Gastrocnemius medialis (tissue), 4 donors: ENCODE data around the gene CADPS. TPM values are rescaled to one million over a fixed set of nuclear protein-coding genes. Genes with fewer than 3 reads are reported as not detected.

Source experiments
- ATAC-seq, 2 donors: fragments of 150-250 bp; one replicate each; pipeline ENCODE4 v1.9.1; 2016
- DNase-seq, 2 donors: peaks; one replicate each; pipeline ENCODE4 v3.0.0-alpha.2; 2019
- H3K27ac ChIP-seq, 4 donors: fragments of 200-600 bp; sonication (generic); 1 replicate in 1 of 4; 2 replicates in 3 of 4; pipeline ENCODE4 v1.5.1; 2016 to 2018; ENCODE audit warnings: mild to moderate bottlenecking in 2 of 4, moderate library complexity in 1 of 4
- H3K27me3 ChIP-seq, 3 donors: fragments of 200-600 bp; sonication (generic) in 2 of 3; 1 replicate in 1 of 3; 2 replicates in 2 of 3; pipeline versions ENCODE4 v1.5.1 to v1.6.0; 2016 to 2019; ENCODE audit warnings: mild to moderate bottlenecking in 1 of 3, moderate library complexity in 1 of 3
- H3K36me3 ChIP-seq, 2 donors: fragments of 200-600 bp; sonication (generic) in 1 of 2; one replicate each; pipeline ENCODE4 v1.5.1; 2017 to 2018
- H3K4me1 ChIP-seq, 2 donors: fragments of 200-600 bp; sonication (generic) in 1 of 2; one replicate each; pipeline ENCODE4 v1.5.1; 2016 to 2017; ENCODE audit warnings: mild to moderate bottlenecking in 2 of 2
- H3K4me3 ChIP-seq, 4 donors: fragments of 200-600 bp; sonication (generic) in 3 of 4; 1 replicate in 1 of 4; 2 replicates in 3 of 4; pipeline ENCODE4 v1.5.1; 2016 to 2019; ENCODE audit warnings: mild to moderate bottlenecking in 2 of 4
- H3K9me3 ChIP-seq, 3 donors: fragments of 200-600 bp; sonication (generic) in 2 of 3; 1 replicate in 1 of 3; 2 replicates in 2 of 3; pipeline ENCODE4 v1.5.1; 2016 to 2019
- CTCF ChIP-seq, 5 experiments: fragments of 450-650 bp in 3 of 5; fragments of 200-600 bp in 2 of 5; sonication (generic) in 2 of 5; IDR thresholded peaks in 4 of 5; conservative IDR thresholded peaks in 1 of 5; 1 replicate in 4 of 5; 2 replicates in 1 of 5; pipeline ENCODE4 v1.5.1; 2016 to 2019; ENCODE audit warnings: antibody characterized with exemption in 5 of 5, mild to moderate bottlenecking in 3 of 5, moderate library complexity in 3 of 5
- POLR2A ChIP-seq, 2 donors: fragments of 450-650 bp; IDR thresholded peaks; one replicate each; pipeline ENCODE4 v1.6.1; 2017; ENCODE audit warnings: antibody characterized with exemption in 2 of 2, mild to moderate bottlenecking in 2 of 2, moderate library complexity in 2 of 2
- in situ Hi-C, 4 donors: fragments of 200-750 bp; cut with MboI; loops; one replicate each; pipeline versions ENCODE4 v1.15.0 to v1.8.0; 2017; ENCODE audit warnings: low sequenced_read_pairs in 4 of 4
- intact Hi-C: fragments of 100-400 bp; cut with DNase I; formaldehyde crosslinking; loops from one replicate; pipeline ENCODE4 v1.15.1; 2023; ENCODE audit warnings: low total_unique reads
- total RNA-seq, 4 donors: library from RNA; depleted of rRNA; stranded (reverse); fragments of >200 nt; gene quantifications; one replicate each; pipeline versions ENCODE4 v1.1.0 to v1.2.3, GENCODE V29; 2016

The CADPS gene
- total RNA-seq, 4 donors from 2014 or later: 2.1 TPM; not detected in 3

DNA sequence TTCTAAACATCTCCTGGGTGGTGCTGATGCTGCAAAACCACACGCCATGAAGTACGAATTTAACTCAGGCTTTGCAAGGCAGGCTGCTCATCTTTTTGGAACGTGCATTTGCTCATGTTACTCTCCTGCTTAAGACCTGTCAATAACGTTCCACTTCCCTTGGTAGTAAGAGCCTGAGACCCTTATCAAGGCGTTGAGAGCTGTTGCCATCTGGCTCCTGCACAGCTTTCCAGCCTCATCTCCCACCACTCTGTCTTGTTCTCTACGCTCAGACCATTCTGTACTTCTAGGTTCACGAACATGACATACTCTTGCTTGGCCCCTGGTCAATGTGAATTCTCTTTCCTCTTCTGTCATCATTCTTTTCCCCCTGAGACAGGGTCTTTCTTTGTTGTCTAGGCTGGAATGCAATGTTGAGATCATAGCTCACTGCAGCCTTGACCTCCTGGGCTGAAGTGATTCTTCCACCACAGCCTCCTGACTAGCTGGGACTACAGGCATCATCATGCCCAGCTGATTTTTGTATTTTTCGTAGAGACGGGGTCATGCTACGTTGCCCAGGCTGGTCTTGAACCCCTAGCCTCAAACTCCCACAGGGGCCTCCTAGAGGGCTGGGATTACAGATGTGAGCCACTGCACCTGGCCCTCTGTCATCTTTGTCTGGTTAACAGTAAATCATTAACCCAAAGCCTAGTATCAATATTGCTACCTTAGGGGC, 202.8 kb downstream of the CADPS start:
- no peaks in the 10 kb centered on the region for H3K9me3 ChIP-seq
- no peaks in the 10 kb centered on the region for H3K27me3 ChIP-seq
- H3K4me1 ChIP-seq: no peaks in the 10 kb centered on the region
- H3K36me3 ChIP-seq: no peaks in the 10 kb centered on the region
- no peak for TF ChIP-seq POLR2A (IDR thresholded peaks at IDR 0.05)
- no peak for TF ChIP-seq CTCF (IDR thresholded peaks at IDR 0.05 in 4 of 5, conservative IDR thresholded peaks at IDR 0.05 in 1 of 5)
- DNase-seq (no peak), ATAC-seq (no peak)
- in situ Hi-C loops: no loop called here
- H3K4me3 ChIP-seq: no peak overlapping the region
- intact Hi-C loops: no loop called here
- H3K27ac ChIP-seq: no peak overlapping the region

DNA sequence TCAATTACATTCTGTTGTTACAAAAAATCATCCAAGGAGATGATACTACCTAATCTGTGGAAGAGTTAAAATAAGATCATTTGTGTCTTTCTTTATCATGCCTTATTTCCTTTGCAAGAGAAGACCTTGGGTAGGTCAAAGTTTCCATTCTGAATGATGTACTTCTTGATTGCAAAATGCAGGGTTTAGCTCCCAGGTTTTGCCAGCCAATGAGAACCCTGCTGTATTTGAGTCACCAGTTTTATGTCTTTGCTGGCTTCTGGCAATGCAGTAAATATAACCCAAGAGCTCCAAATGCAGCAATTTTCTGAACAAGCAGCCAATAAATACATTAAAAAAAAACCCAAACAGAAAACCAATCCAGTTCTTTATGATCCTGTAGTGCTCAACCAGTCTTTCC, 204.9 kb downstream of the CADPS start:
- ATAC-seq (no peak), DNase-seq (no peak)
- H3K27ac ChIP-seq: no peak overlapping the region
- H3K27me3 ChIP-seq: no peaks in the 10 kb centered on the region
- intact Hi-C loops (no loop called here), in situ Hi-C loops (no loop called here)
- H3K9me3 ChIP-seq: no peaks in the 10 kb centered on the region
- no peak for TF ChIP-seq POLR2A (IDR thresholded peaks at IDR 0.05)
- TF ChIP-seq CTCF (IDR thresholded peaks at IDR 0.05 in 4 of 5, conservative IDR thresholded peaks at IDR 0.05 in 1 of 5): no peak
- no peaks in the 10 kb centered on the region for H3K36me3 ChIP-seq
- no peak overlapping the region for H3K4me3 ChIP-seq
- H3K4me1 ChIP-seq: no peaks in the 10 kb centered on the region

DNA sequence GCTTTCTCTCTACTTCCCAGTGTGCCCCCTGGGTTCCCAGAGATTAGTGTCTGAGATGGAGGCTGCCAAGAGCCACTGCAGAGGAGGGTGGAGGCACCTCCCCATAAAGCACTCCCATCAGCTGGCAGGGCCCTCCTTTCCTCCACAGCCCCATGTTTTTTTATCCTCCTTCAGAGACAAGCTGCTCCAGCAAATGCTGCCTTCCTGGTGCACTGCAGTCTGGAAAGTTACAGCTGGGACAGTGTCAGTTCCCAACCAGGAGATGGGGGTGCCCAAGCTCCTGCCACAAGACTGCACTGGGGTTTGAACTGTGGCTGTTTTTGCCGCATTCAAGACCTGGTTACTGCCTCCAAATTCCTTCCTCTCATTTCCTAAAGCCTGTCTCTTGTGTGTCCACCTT, 206.1 kb downstream of the CADPS start:
- Histone ChIP-seq H3K9me3 (no peaks in the 10 kb centered on the region), H3K4me1 (no peaks in the 10 kb centered on the region), H3K27ac (no peak overlapping the region), H3K27me3 (no peaks in the 10 kb centered on the region), H3K36me3 (no peaks in the 10 kb centered on the region), H3K4me3 (no peak overlapping the region)
- ATAC-seq (no peak), DNase-seq (no peak)
- TF ChIP-seq CTCF (IDR thresholded peaks at IDR 0.05 in 4 of 5, conservative IDR thresholded peaks at IDR 0.05 in 1 of 5) (no peak), POLR2A (IDR thresholded peaks at IDR 0.05) (no peak)
- in situ Hi-C loops (no loop called here), intact Hi-C loops (no loop called here)

DNA sequence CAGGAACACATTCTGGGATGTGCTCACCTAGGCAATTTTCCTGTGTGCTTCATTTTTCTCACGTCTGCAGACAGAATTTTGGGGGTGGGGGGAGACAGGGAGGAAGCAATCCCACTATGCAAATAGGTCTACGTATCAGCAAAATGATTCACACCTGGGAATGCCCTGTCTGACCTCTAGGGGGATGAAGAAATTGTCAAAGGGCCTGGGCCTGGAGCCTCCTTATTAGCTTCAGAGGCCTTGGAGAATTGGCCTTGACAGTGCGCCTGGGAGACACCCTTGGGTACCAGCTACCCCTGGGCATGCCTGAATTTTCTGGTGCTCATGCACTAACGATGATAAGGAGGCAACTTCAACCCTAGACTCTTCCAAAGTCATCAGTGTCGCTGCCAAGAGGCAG, 207.5 kb downstream of the CADPS start:
- Histone ChIP-seq H3K27ac (no peak overlapping the region), H3K36me3 (no peaks in the 10 kb centered on the region), H3K9me3 (no peaks in the 10 kb centered on the region), H3K4me3 (no peak overlapping the region), H3K27me3 (no peaks in the 10 kb centered on the region), H3K4me1 (no peaks in the 10 kb centered on the region)
- no peak for ATAC-seq
- intact Hi-C loops: no loop called here
- TF ChIP-seq CTCF (IDR thresholded peaks at IDR 0.05 in 4 of 5, conservative IDR thresholded peaks at IDR 0.05 in 1 of 5) (no peak), POLR2A (IDR thresholded peaks at IDR 0.05) (no peak)
- DNase-seq: no peak
- in situ Hi-C loops: no loop called here
